Measurements from ENCODE around the gene TP53AIP1. TPM values are rescaled to one million over a fixed set of nuclear protein-coding genes. Genes with fewer than 3 reads are reported as not detected.

The TP53AIP1 gene
- total RNA-seq, 1 experiment from 2014 or later: not detected

- no peak overlapping the region for H2AK5ac ChIP-seq (ENCODE audit: insufficient read length, low read length)
- no peak overlapping the region for H2BK20ac ChIP-seq (ENCODE audit: low read depth, low read length, poor library complexity, severe bottlenecking)
- Mint-ChIP-seq H3K27ac (no peak overlapping the region), H3K9me3 (peaks cover 0 to 3% of the 10 kb centered on the region in 2 experiments; a peak in 2 of 5 replicates), H3K27me3 (ENCODE audit: low read depth) (peaks cover 87% of the 10 kb centered on the region), H3K36me3 (ENCODE audit: insufficient read depth in 1 of 3, low read depth in 3 of 3) (no peaks in the 10 kb centered on the region), H3K4me3 (no peak overlapping the region), H3K4me1 (peaks cover 51 to 56% of the 10 kb centered on the region in 2 experiments)
- no peak for TF ChIP-seq CTCF (conservative IDR thresholded peaks at IDR 0.05)
- H2BK120ac ChIP-seq (ENCODE audit: low read depth, low read length, poor library complexity, severe bottlenecking): no peak overlapping the region
- H3K27me3 ChIP-seq (ENCODE audit: insufficient read depth, low read length): peaks cover 19% of the 10 kb centered on the region; the same call in 1 of the 2 replicates
- no peak overlapping the region for H3K27ac ChIP-seq (ENCODE audit: insufficient read length, low read depth, low read length)
- no peak for DNase-seq
- H3K79me1 ChIP-seq (ENCODE audit: insufficient read depth, low read depth, low read length, poor library complexity, severe bottlenecking): no peaks in the 10 kb centered on the region
- no peaks in the 10 kb centered on the region for H3K23me2 ChIP-seq (ENCODE audit: insufficient read length, low read depth, low read length, poor library complexity, severe bottlenecking)
- H3K4me2 ChIP-seq (ENCODE audit: insufficient read depth, insufficient read length, low read length): no peak overlapping the region
- no peak overlapping the region for H2BK12ac ChIP-seq (ENCODE audit: insufficient read length, low read depth, low read length)
- H3K9me3 ChIP-seq (ENCODE audit: control insufficient read depth, low read depth, low read length): no peaks in the 10 kb centered on the region
- H3K18ac ChIP-seq (ENCODE audit: insufficient read length, low read depth, low read length): no peak overlapping the region
- H3K9ac ChIP-seq (ENCODE audit: extremely low read depth, insufficient read length, low read length): no peak overlapping the region
- no peak overlapping the region for H3T11ph ChIP-seq (ENCODE audit: low read length)
- H2AFZ ChIP-seq (ENCODE audit: low read length): no peak overlapping the region
- H2BK15ac ChIP-seq (ENCODE audit: low read depth, low read length): no peak overlapping the region
- H4K91ac ChIP-seq (ENCODE audit: insufficient read length, low read depth, low read length): no peak overlapping the region
- no peak overlapping the region for H3K56ac ChIP-seq (ENCODE audit: insufficient read length, low read depth, low read length)
- H2BK5ac ChIP-seq (ENCODE audit: insufficient read length, low read length): no peak overlapping the region
- H3K14ac ChIP-seq (ENCODE audit: insufficient read depth, low read length): no peak overlapping the region
- H4K20me1 ChIP-seq (ENCODE audit: control insufficient read depth, insufficient read depth, insufficient read length): no peaks in the 10 kb centered on the region
- peaks cover 13% of the 10 kb centered on the region for H3K4me1 ChIP-seq (ENCODE audit: insufficient read depth, low read length)
- no peak overlapping the region for H3K4ac ChIP-seq (ENCODE audit: low read depth, low read length)
- no peak overlapping the region for H4K8ac ChIP-seq (replicated peaks; ENCODE audit: insufficient read length, low read depth, low read length)
- no peak overlapping the region for H3K23ac ChIP-seq (ENCODE audit: insufficient read length, low read depth, low read length)
- H4K5ac ChIP-seq (ENCODE audit: insufficient read length, low read depth, low read length): no peak overlapping the region
- no peaks in the 10 kb centered on the region for H3K79me2 ChIP-seq (ENCODE audit: insufficient read depth, low read length)
- no CpG with 5 or more reads among the region's 12 CpGs for WGBS (ENCODE audit: extremely low coverage, insufficient read length, low lambda C conversion rate)
These were observed 14.9 kb downstream of the TP53AIP1 start for GRCh38 chr11:128927683-128928336.
